ENCODE measurements around the gene AK1.

AK1 gene

DNA sequence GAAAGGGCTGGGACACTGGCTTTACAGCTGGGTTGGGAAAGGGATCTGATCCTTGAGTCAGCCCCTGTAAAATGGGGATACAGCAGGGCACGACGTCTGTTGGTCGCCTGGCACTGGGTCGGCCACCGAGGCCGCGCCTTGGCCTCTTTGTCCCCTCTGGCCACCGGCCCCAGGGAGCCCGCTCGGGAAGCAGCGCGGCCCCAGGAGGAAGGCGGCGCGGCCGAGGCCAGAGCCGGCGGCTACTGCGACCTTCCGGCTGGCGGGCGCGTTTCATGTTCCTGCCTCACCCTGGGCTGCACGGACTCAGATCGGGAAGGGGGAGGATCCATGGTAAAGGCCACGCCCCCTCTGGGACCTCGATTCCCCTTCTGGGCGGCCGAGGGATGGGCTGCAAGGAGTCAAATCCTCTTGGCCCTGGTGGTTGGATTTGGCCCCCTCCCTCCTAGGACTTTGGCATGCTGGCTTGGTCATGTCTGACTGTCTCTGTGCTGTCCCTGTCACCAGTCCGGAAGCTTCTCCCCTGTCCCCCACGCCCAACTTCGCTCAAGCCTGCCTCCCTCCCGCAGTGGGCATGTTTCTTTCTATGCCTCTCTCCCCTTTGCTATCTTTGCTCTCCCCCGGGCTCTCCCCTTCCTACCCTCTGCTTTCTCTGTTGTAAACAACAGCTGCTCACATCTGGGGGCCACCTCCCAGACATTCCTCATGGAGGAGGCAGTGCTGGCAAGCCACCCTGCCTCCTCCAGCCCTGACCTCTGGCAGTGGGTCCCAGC lies 49.0 kb downstream of the AK1 start:
- in situ Hi-C loops (cut with HindIII; ENCODE audit: low sequenced_read_pairs), result no loop called here

- in situ Hi-C loops (cut with HindIII; ENCODE audit: low sequenced_read_pairs), result no loop called here
These were observed 51.1 kb downstream of the AK1 start for GRCh38 chr9:127826253-127826913.

- in situ Hi-C loops (cut with HindIII; ENCODE audit: low sequenced_read_pairs), result no loop called here
These were observed 52.0 kb downstream of the AK1 start for GRCh38 chr9:127825319-127826051.

GRCh38 chr9:127822108-127822507 lies 55.4 kb downstream of the AK1 start:
- in situ Hi-C loops (cut with HindIII; ENCODE audit: low sequenced_read_pairs), result no loop called here

DNA sequence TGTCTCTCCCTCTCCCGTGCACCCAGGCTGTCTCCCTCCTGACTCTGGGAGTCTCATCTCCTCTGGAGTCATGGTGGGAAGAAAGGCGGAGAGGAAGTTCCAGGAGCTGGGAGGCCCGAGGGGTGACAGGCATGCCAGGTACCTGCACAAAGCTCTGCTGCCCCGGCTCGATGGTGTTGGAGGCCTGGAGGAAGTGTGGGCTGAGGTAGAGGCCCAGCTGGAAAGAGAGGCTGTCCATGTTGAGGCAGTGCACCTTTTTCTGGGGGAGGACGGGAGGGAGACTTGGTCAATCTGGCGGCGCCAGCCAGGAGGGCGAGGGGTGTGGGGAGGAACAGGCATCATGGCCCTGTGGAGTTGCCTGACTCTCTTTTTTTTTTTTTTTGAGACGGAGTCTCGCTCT lies 58.9 kb downstream of the AK1 start:
- in situ Hi-C loops (cut with HindIII; ENCODE audit: low sequenced_read_pairs), result no loop called here

- in situ Hi-C loops (cut with HindIII; ENCODE audit: low sequenced_read_pairs), result no loop called here
These were observed 59.5 kb downstream of the AK1 start for GRCh38 chr9:127817881-127818434.

DNA sequence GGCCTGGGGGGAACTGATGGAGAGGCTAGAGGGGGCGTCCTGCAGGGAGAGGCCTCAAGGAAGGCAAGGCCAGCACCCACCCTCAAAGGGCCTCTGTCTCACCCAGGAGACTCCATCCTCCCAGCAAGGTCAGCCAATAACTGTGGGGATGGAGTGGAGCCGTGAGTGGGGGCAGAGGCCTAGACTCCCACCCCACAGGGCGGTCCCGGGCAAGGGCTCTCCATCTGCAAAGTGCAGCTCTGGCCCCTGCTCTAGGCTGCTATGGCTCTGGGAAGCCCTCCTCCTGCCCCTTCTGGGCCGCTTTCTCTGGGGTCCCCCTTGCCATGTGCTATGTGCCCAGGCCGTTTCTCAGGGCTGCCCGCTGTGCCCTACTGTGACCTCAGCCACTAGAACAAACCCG lies 60.7 kb downstream of the AK1 start:
- in situ Hi-C loops (cut with HindIII; ENCODE audit: low sequenced_read_pairs), result no loop called here
